Neural cell (in vitro differentiated cells): ENCODE measurements around the gene ZNF189. TPM values are rescaled to one million over a fixed set of nuclear protein-coding genes. Genes with fewer than 3 reads are reported as not detected.

Source experiments
- H2AFZ ChIP-seq: fragments of 200-600, 300-800 bp; sonication (generic), shearing (Covaris generic); 2 replicates; pipeline ENCODE4 v1.6.0; 2014; ENCODE audit warnings: low read depth, mild to moderate bottlenecking, antibody characterized with exemption, low read length, moderate library complexity
- H3F3A ChIP-seq: fragments of 200-600 bp; shearing (Covaris generic); 2 replicates; pipeline ENCODE4 v1.6.1; 2016; ENCODE audit warnings: mild to moderate bottlenecking, moderate library complexity, mixed read lengths, antibody characterized with exemption, low read length; ENCODE audit not compliant: insufficient read depth, poor library complexity, severe bottlenecking
- H3K27ac ChIP-seq: fragments of 200-600, 300-800 bp; sonication (generic), shearing (Covaris generic); 2 replicates; pipeline ENCODE4 v1.5.1; 2014; ENCODE audit warnings: mild to moderate bottlenecking, low read length, moderate library complexity
- H3K27me3 ChIP-seq: fragments of 300-800, 200-600 bp; sonication (generic), shearing (Covaris generic); 2 replicates; pipeline ENCODE4 v1.6.0; 2014; ENCODE audit warnings: mild to moderate bottlenecking, low read depth, low read length, moderate library complexity; ENCODE audit not compliant: insufficient read depth
- H3K36me3 ChIP-seq: fragments of 300-800, 200-600 bp; sonication (generic), shearing (Covaris generic); 2 replicates; pipeline ENCODE4 v1.5.1; 2014; ENCODE audit warnings: mild to moderate bottlenecking, antibody characterized with exemption, low read length, moderate library complexity; ENCODE audit not compliant: insufficient read depth
- H3K4me2 ChIP-seq: fragments of 300-800, 200-600 bp; sonication (generic), shearing (Covaris generic); 2 replicates; pipeline ENCODE4 v1.6.0; 2014; ENCODE audit warnings: mild to moderate bottlenecking, low read length
- H3K4me3 ChIP-seq: fragments of 300-800, 200-600 bp; sonication (generic), shearing (Covaris generic); 2 replicates; pipeline ENCODE4 v1.5.1; 2014; ENCODE audit warnings: mild to moderate bottlenecking, low read length, moderate library complexity
- H3K79me2 ChIP-seq: fragments of 200-600 bp; shearing (Covaris generic); replicated peaks from 2 replicates; pipeline ENCODE4 v1.6.0; 2014; ENCODE audit warnings: mild to moderate bottlenecking, low read length, moderate library complexity; ENCODE audit not compliant: insufficient read depth
- H3K9ac ChIP-seq: fragments of 300-800, 200-600 bp; sonication (generic), shearing (Covaris generic); 2 replicates; pipeline ENCODE4 v1.6.1; 2016; ENCODE audit warnings: mild to moderate bottlenecking, low read length, mixed read lengths
- H3K9me2 ChIP-seq: fragments of 200-600 bp; shearing (Covaris generic); 2 replicates; pipeline ENCODE4 v1.6.1; 2016; ENCODE audit warnings: mild to moderate bottlenecking, low read length, mixed read lengths; ENCODE audit not compliant: insufficient read depth
- H3K9me3 ChIP-seq: fragments of 200-600, 300-800 bp; sonication (generic), shearing (Covaris generic); 2 replicates; pipeline ENCODE4 v1.6.1; 2016; ENCODE audit warnings: mild to moderate bottlenecking, mixed run types, low read length, moderate library complexity, mixed read lengths
- H4K20me1 ChIP-seq: fragments of 200-600 bp; shearing (Covaris generic); 2 replicates; pipeline ENCODE4 v1.6.1; 2016; ENCODE audit warnings: mild to moderate bottlenecking, mixed run types; ENCODE audit not compliant: insufficient read depth
- CTCF ChIP-seq: fragments of 450-650 bp; IDR thresholded peaks from 2 replicates; pipeline ENCODE4 v1.5.1; 2014; ENCODE audit warnings: antibody characterized with exemption, mild to moderate bottlenecking, moderate library complexity; ENCODE audit not compliant: poor library complexity, severe bottlenecking
- EP300 ChIP-seq: fragments of 450-650 bp; conservative IDR thresholded peaks from 2 replicates; pipeline ENCODE4 v1.6.1; 2014; ENCODE audit warnings: antibody characterized with exemption, mild to moderate bottlenecking, moderate library complexity; ENCODE audit not compliant: poor library complexity, severe bottlenecking
- EZH2 ChIP-seq: fragments of 200-600, 300-800 bp; shearing (Covaris generic), sonication (generic); IDR thresholded peaks from 2 replicates; pipeline ENCODE4 v1.6.1; 2014; ENCODE audit warnings: antibody characterized with exemption, low read length, borderline replicate concordance, mild to moderate bottlenecking; ENCODE audit not compliant: insufficient read depth, poor library complexity, severe bottlenecking
- MXI1 ChIP-seq: fragments of 450-650 bp; conservative IDR thresholded peaks from 2 replicates; pipeline ENCODE4 v1.6.1; 2014; ENCODE audit warnings: antibody characterized with exemption, mild to moderate bottlenecking; ENCODE audit not compliant: poor library complexity, severe bottlenecking
- POLR2AphosphoS5 ChIP-seq: IDR thresholded peaks from 2 replicates; pipeline ENCODE4 v1.6.1; 2012
- RAD21 ChIP-seq: fragments of 450-650 bp; conservative IDR thresholded peaks from 2 replicates; pipeline ENCODE4 v1.6.1; 2014; ENCODE audit warnings: antibody characterized with exemption, mild to moderate bottlenecking, moderate library complexity
- REST ChIP-seq: IDR thresholded peaks from 2 replicates; pipeline ENCODE4 v1.6.1; 2012; ENCODE audit warnings: borderline replicate concordance
- SMC3 ChIP-seq: fragments of 450-650 bp; conservative IDR thresholded peaks from 2 replicates; pipeline ENCODE4 v1.6.1; 2014; ENCODE audit warnings: antibody characterized with exemption, mild to moderate bottlenecking, moderate library complexity; ENCODE audit not compliant: poor library complexity
- TAF1 ChIP-seq: IDR thresholded peaks from 2 replicates; pipeline ENCODE4 v1.6.1; 2012; ENCODE audit warnings: low read depth
- polyA plus RNA-seq: library from polyadenylated mRNA; depleted of rRNA; stranded (reverse); fragments of >200 nt; gene quantifications from 2 replicates; pipeline ENCODE4 v1.2.3, GENCODE V29; 2014

Gene ZNF189
- polyA plus RNA-seq, 1 donor from 2014 or later = 28.0 TPM

- H3K9me3 ChIP-seq = peaks cover 23% of the 10 kb centered on the region
- H3K27me3 ChIP-seq = no peaks in the 10 kb centered on the region
- H4K20me1 ChIP-seq = no peaks in the 10 kb centered on the region
- H3K4me3 ChIP-seq = no peak overlapping the region
- no peak overlapping the region for H3K4me2 ChIP-seq
- no peak overlapping the region for H2AFZ ChIP-seq
- no peaks in the 10 kb centered on the region for H3K9me2 ChIP-seq
- no peaks in the 10 kb centered on the region for H3F3A ChIP-seq
- H3K27ac ChIP-seq = no peak overlapping the region
- H3K36me3 ChIP-seq = peaks cover 40% of the 10 kb centered on the region
- no peak for TF ChIP-seq EP300
- TF ChIP-seq REST = no peak
- TF ChIP-seq CTCF = no peak
- TF ChIP-seq RAD21 = no peak
- TF ChIP-seq POLR2AphosphoS5 = no peak
- TF ChIP-seq EZH2 = no peak
- TF ChIP-seq TAF1 = no peak
- no peak for TF ChIP-seq MXI1
- no peak for TF ChIP-seq SMC3
- H3K79me2 ChIP-seq = peaks cover 2% of the 10 kb centered on the region
- H3K9ac ChIP-seq = no peak overlapping the region
These were observed 9.9 kb downstream of the ZNF189 start for GRCh38 chr9:101408374-101409078.

GRCh38 chr9:101409079-101409477 is 10.4 kb downstream of the ZNF189 start:
- Histone ChIP-seq H3K36me3 (peaks cover 35% of the 10 kb centered on the region), H3K4me3 (no peak overlapping the region), H4K20me1 (no peaks in the 10 kb centered on the region), H3K27ac (no peak overlapping the region), H2AFZ (no peak overlapping the region), H3K27me3 (no peaks in the 10 kb centered on the region), H3K9me3 (peaks cover 23% of the 10 kb centered on the region), H3F3A (no peaks in the 10 kb centered on the region), H3K4me2 (no peak overlapping the region), H3K79me2 (peaks cover 2% of the 10 kb centered on the region), H3K9me2 (no peaks in the 10 kb centered on the region), H3K9ac (no peak overlapping the region)
- TF ChIP-seq REST = no peak
- TF ChIP-seq CTCF = no peak
- TF ChIP-seq RAD21 = no peak
- TF ChIP-seq TAF1 = no peak
- TF ChIP-seq EZH2 = no peak
- no peak for TF ChIP-seq MXI1
